Measurements from ENCODE around the gene GAD1.

GAD1 gene

GRCh38 chr2:170816504-170817092, at the start of gene GAD1:
Gene GAD1, plus strand, starts transcription at chr2:170816887. Its CDS starts 1,705 bp downstream, at chr2:170818592.
- DNase-seq, result peak; percentile 57

GRCh38 chr2:170770008-170770605, 46.6 kb upstream of the GAD1 start, which contains the start of gene ERICH2:
Gene ERICH2, plus strand, starts transcription at chr2:170770378. Its CDS starts 304 bp downstream, at chr2:170770682.
- DNase-seq, result peak; percentile 24 to 38

GRCh38 chr2:170770606-170771420, 45.9 kb upstream of the GAD1 start:
- peak; percentile 63 to 69 for DNase-seq

- DNase-seq, result no peak
Measured at GRCh38 chr2:170771421-170771937, 45.2 kb upstream of the GAD1 start.

GRCh38 chr2:170772295-170772694, 44.4 kb upstream of the GAD1 start:
- DNase-seq, result no peak

GRCh38 chr2:170774074-170774473, 42.6 kb upstream of the GAD1 start:
- no peak for DNase-seq

GRCh38 chr2:170778900-170779299, 37.8 kb upstream of the GAD1 start:
- DNase-seq, result no peak

GRCh38 chr2:170779304-170779703, 37.4 kb upstream of the GAD1 start:
- DNase-seq, result no peak

GRCh38 chr2:170782673-170783072, 34.0 kb upstream of the GAD1 start:
- no peak for DNase-seq

- no peak for DNase-seq
Measured at GRCh38 chr2:170783549-170783948, 33.1 kb upstream of the GAD1 start.

GRCh38 chr2:170798996-170799395, 17.7 kb upstream of the GAD1 start:
- no peak for DNase-seq

GRCh38 chr2:170806548-170806947, 10.1 kb upstream of the GAD1 start:
- no peak for DNase-seq

GRCh38 chr2:170812710-170813600, 3.7 kb upstream of the GAD1 start:
- peak in 1 of 2 donors; percentile 40 for DNase-seq

GRCh38 chr2:170813611-170814532, 2.8 kb upstream of the GAD1 start:
- DNase-seq, result no peak

- no peak for DNase-seq
Measured at GRCh38 chr2:170814533-170815230, 2.0 kb upstream of the GAD1 start.

GRCh38 chr2:170815311-170815710, 1.4 kb upstream of the GAD1 start:
- no peak for DNase-seq

GRCh38 chr2:170815746-170816503, 762 bp upstream of the GAD1 start:
- peak; percentile 60 to 66 for DNase-seq

- DNase-seq, result no peak
Measured at GRCh38 chr2:170817093-170818035, 677 bp downstream of the GAD1 start.

Measured in activated CD4-positive, alpha-beta T cell treated with anti-CD3 and anti-CD28 coated beads for 4 hours (primary cell).